Epithelial cell of proximal tubule (primary cell): ENCODE data around the gene TNNT3. TPM values are rescaled to one million over a fixed set of nuclear protein-coding genes. Genes with fewer than 3 reads are reported as not detected.
"Not testable (repeated sequence)": the region's sequence is repeated elsewhere in the genome, so short reads cannot be mapped to it uniquely, and the experiment has no call there.

Source experiments
- DNase-seq: peaks from one replicate; pipeline ENCODE4 v3.0.0-alpha.2; 2011; ENCODE audit warnings: low read depth
- H3K4me3 ChIP-seq: 2 replicates; pipeline ENCODE4 v1.5.1; 2011; ENCODE audit warnings: low read depth, mild to moderate bottlenecking, low read length
- total RNA-seq: library from RNA; depleted of rRNA; stranded (reverse); fragments of >200 nt; gene quantifications from 2 replicates; pipeline ENCODE4 v1.2.3, GENCODE V29; 2015
- TF ChIP-seq, protein P1 (sequence below): conservative IDR thresholded peaks from 2 replicates; pipeline ENCODE4 v1.5.1; 2012; ENCODE audit warnings: low read depth, mild to moderate bottlenecking, low read length

Gene TNNT3
- total RNA-seq, 1 donor from 2014 or later: not detected

DNA sequence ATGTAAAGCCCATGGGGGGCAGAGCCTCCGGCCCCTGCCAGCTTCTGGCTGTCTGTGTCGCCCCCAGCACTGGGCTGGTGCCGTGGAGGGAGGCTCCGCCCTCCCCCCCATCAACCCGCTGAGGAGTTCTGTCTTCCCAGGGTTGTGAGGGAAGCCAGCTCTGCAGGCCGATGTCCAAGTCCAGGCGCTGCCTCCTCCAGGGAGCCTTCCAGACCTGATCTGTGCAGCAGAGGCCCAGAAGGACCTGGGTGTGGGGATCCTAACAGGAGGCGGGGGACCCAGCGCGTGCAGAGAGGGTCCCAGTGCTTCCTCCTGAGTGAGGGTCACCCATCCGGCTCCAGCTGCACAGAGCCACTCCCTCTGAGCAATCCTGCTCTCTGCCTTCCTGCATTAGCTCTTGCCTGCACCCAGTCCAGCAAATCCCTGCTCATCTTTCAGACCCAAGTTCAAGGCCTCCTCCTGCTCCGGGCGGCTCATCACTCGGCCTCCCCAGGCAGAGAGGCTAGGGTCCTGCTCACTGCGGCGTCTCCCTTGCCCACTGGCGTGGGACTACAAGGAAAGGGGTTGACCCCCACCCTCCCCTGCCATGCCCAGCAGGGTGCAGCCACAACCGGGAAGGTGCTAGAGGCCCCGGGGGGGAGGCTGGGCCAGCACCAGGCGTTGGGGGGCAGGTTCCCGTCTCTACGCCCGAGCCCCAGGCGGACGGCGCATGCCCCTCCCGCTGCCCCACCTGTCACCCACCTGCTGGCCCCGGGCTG, 44.2 kb upstream of the TNNT3 start:
- TF ChIP-seq, protein P1, sequence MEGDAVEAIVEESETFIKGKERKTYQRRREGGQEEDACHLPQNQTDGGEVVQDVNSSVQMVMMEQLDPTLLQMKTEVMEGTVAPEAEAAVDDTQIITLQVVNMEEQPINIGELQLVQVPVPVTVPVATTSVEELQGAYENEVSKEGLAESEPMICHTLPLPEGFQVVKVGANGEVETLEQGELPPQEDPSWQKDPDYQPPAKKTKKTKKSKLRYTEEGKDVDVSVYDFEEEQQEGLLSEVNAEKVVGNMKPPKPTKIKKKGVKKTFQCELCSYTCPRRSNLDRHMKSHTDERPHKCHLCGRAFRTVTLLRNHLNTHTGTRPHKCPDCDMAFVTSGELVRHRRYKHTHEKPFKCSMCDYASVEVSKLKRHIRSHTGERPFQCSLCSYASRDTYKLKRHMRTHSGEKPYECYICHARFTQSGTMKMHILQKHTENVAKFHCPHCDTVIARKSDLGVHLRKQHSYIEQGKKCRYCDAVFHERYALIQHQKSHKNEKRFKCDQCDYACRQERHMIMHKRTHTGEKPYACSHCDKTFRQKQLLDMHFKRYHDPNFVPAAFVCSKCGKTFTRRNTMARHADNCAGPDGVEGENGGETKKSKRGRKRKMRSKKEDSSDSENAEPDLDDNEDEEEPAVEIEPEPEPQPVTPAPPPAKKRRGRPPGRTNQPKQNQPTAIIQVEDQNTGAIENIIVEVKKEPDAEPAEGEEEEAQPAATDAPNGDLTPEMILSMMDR: no peak
- no peak for DNase-seq

DNA sequence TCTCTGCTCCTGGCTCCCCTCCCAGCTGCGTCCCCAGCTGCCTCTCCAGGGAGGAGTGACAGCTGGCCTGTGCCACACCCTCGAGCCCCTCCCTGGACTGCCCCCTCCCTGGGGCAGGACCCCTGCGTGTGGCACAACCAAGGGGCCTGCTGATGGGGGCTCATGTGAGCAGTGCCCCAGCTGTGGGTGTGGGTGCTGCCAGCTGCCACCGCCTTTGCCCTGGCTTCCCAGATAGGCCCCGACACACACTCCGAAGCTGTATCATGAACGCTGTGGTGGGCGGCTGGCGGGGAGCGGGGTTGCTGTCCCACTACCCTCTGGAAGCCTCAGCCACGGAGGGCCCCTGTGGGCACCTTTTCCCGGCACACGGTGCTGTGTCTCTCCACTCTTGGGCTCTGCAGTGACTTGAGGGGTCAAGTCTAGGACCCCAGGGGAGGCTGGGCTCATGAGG, 43.6 kb upstream of the TNNT3 start:
- not testable (repeated sequence) for DNase-seq, H3K4me3 ChIP-seq

More for the DNA sequence above, 44.2 kb upstream of the TNNT3 start:
- H3K4me3 ChIP-seq: no peak overlapping the region

DNA sequence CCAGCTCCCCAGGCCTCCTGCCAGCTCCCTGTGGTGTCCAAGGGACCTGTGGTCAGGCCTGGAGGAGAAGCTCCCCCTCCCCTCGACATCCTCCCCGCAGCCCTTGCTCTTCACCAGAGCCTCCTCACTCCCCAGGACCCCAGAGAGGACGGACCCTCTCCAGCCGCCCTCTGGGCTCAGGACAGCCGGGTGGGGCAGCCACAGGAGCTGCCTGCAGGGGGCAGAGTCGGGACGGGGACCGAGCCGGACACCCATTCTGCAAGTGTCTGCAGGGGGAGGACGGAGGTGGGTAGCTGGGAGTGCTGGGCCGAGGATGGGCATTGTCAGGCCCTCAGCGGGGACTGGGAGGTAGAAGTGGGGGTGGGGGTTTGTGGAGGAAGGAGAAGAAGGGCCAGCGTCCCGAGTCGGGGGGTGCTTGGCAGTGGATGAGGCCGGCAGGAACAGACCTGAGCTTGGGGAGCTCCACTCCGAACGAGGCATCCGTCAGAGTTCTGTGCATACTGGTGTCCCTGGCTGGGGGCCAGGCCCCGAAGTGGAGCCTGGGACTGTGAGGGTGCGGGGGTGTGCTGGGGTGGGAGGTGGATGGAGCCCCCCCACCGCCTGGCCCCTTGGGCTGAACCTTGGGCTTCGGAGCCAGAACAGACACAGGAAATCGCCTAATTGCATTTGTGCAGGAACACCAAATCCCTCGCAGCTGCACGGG, 43.0 kb upstream of the TNNT3 start:
- TF ChIP-seq, protein P1: peak; percentile 52
- no peak for DNase-seq
- no peak overlapping the region for H3K4me3 ChIP-seq

DNA sequence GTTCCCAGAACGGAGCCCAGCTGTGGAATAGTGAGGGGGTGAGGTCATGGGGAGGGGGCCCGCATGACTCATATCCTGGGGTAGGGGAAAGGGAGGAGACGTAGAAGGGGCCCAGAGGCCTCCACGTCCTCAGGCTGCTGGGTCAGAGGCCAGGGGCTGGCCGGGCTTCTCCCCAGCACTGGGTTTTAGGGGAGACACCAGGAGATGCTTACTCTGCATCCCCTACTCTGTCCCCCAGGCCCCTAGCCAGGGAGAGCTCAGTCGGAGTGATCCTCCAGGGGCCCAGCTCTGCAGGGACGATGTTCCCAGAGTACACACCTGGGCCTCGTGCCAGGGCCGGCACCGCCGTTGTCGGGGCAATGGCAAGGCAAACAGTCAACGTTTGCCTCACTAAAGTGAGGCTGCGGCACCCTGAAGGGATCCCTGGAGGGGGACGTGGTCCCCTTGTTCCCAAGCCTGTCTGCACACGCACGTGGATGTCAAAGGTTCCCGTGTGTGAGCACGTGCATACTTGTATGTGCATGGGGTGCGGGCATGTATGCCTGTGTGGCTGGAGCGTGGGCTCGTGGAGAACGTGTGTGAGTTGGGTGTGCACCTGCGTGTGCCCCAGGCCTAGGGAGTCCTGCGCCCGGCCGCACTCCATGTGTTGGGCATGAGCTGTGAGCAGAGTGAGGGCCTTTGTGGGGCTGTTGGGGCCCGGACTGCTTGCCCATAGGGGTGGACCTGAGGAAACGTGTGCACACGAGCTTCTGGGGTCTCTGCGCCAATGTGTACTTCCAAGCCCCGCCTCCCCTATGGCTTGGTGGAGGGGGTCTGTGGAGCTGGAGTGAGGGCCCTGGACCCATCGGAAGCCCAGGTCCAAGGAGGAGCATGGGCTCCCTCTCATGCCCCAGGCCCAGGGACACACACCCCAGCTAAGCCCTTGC, 42.0 kb upstream of the TNNT3 start:
- DNase-seq: no peak
- H3K4me3 ChIP-seq: no peak overlapping the region
- TF ChIP-seq, protein P1: no peak

DNA sequence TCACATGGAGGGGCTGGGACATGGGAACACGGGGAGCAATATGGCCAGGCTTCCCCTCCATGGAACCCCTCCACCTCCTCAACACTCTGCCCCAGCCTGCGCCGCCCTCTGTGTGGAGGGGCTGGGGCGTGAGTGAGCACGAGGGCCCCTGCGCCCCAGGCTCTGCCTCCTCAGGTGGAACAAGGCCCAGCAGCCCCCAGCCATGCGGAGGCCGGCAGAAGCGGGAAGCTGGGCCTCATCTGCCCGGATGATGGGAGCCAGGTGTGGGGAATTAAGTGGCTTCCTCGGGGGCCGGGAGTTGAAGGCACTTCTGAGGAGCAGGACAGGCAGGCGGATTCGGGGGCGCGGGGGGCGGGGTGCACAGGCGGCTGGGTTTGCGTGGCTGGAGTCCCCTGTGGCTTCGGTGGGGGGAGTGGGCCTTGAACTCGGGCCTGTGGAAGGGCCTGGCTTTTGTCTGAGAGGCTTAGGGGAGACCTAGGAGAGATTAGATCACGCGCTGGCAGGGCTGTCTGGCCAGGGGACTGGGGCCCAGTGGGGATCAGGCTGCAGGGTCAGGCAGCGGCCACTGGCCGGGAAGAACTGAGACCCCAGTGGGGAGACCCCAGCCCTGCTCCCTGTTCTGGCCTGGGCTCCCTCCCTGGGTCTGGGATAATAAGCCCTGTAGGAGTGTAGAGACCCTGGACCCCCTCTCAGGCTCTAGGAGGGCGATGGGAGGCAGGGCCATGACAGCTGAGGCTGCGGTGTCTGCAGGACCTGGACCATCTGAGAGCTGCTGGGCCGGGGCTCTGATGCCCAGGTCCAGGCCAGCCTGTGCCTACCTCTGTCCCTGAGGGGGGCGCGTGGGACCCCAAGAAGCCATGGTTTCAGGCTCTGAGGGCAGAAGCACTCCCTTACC, 41.1 kb upstream of the TNNT3 start:
- TF ChIP-seq, protein P1: no peak
- DNase-seq: no peak
- H3K4me3 ChIP-seq: no peak overlapping the region

DNA sequence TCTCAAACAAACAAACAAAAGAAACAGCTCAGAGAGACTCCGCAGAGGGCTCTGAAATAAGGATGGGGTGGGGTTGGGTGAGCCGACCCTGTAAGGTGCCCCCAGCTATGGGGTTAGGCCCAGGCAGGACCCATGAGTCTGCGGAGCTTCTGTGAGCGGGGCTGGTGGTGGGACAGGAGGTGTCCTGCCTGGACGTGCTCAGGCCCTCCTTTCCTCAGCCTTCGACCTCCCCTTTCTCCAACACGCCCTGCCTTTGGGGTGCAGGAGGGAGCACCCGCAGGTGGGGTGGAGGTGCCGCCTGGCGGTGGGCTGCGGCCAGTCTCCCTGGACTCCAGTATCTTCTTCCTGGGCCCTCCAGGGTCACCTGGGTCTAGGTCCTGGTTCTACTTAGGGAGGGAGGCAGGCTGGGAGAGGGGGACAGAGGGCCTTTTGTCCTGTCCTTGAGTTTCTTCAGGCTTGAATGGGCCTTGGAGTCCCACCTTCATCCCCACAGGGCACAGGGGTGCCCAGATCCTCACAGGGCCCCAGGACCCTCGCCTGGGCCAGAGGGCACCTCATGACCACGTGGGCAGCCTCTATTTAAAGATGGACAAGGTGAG, 40.1 kb upstream of the TNNT3 start:
- TF ChIP-seq, protein P1: no peak
- no peak for DNase-seq
- H3K4me3 ChIP-seq: no peak overlapping the region
